Measurements from ENCODE around the gene TAPBPL. TPM values are rescaled to one million over a fixed set of nuclear protein-coding genes. Genes with fewer than 3 reads are reported as not detected.

Gene TAPBPL
- total and polyA plus RNA-seq, 2 of the 13 experiments (the other 11 are each of a cell fraction or from before 2014, with no cell fraction given), result 10.0 to 14.5 TPM

DNA sequence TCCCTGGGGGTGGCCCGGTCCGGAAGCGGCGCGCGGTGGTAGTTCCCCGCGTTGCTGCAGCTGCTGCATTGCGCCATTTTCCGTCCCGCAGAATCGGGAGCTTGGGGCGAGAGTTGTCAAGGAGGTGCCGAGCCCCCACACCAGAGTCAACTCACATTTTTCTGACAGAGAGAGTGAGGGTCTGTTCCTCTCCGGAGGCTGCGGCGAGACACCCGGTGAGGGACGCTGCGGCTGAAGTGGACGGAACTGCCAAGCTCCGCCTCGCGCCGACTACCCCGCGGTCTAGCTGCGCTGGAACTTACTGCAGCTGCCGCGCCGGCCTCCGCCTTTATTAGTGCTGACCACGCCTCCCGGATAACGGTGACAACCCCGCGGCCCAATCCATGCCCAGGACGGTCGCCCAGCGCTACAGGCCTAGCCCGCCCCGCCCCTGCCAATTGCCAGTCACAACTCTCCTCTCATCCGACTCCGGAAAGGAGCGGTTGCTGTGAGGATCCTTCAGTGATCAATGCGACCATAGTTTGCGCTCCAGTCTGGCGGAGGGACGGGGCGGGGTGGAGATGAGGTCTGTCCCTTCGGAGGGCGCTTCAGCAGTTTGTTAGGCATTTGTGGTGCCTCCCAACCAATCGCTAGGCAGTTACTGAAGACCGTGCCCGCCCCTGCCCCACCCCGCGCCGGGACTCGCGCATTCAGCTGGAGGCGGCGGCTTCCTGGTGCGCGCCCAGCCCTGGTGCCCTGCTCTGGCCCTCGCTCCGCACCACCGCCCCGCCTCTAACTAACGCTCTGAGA, 18.7 kb downstream of the TAPBPL start, which contains the start of gene VAMP1 (continued):
- TF ChIP-seq DNMT1 (CRISPR knock-in tag; IDR thresholded peaks at IDR 0.05) (peak; percentile 53; the same call in 1 of the 2 replicates), CENPT (CRISPR knock-in tag; IDR thresholded peaks at IDR 0.05; ENCODE audit: low read depth) (no peak), IKZF1 (IDR thresholded peaks at IDR 0.05) (no peak), TEAD2 (CRISPR knock-in tag; IDR thresholded peaks at IDR 0.05) (no peak), NFYB (CRISPR knock-in tag; IDR thresholded peaks at IDR 0.05) (peak; percentile 90), PHF21A (CRISPR knock-in tag; IDR thresholded peaks at IDR 0.05) (peak; percentile 78), ZNF563 (CRISPR knock-in tag; IDR thresholded peaks at IDR 0.05) (peak; percentile 79; the same call in 1 of the 2 replicates), ZNF451 (CRISPR knock-in tag; IDR thresholded peaks at IDR 0.05) (peak; percentile 48; the same call in 1 of the 2 replicates), PRMT3 (CRISPR knock-in tag; IDR thresholded peaks at IDR 0.05; ENCODE audit: borderline replicate concordance, low read depth) (peak; percentile 47; the same call in 1 of the 2 replicates), XRCC5 (optimal IDR thresholded peaks at IDR 0.05; ENCODE audit: low read length) (no peak), YEATS2 (CRISPR knock-in tag; IDR thresholded peaks at IDR 0.05; ENCODE audit: borderline replicate concordance) (peak; percentile 78; the same call in 1 of the 2 replicates), ZNF180 (CRISPR knock-in tag; IDR thresholded peaks at IDR 0.05; ENCODE audit: borderline replicate concordance, low read depth) (no peak), ATM (IDR thresholded peaks at IDR 0.05; ENCODE audit: borderline replicate concordance) (no peak), CHCHD3 (CRISPR knock-in tag; IDR thresholded peaks at IDR 0.05) (no peak), TBL1XR1 (IDR thresholded peaks at IDR 0.05; ENCODE audit: borderline replicate concordance, low read length, partially characterized antibody) (no peak), ZNF256 (CRISPR knock-in tag; conservative IDR thresholded peaks at IDR 0.05) (no peak; the same call in 1 of the 2 replicates), ZNF567 (CRISPR knock-in tag; IDR thresholded peaks at IDR 0.05; ENCODE audit: borderline replicate concordance) (no peak), SIX4 (CRISPR knock-in tag; IDR thresholded peaks at IDR 0.05) (peak; percentile 23; the same call in 1 of the 2 replicates)
- TF ChIP-seq, protein P1, sequence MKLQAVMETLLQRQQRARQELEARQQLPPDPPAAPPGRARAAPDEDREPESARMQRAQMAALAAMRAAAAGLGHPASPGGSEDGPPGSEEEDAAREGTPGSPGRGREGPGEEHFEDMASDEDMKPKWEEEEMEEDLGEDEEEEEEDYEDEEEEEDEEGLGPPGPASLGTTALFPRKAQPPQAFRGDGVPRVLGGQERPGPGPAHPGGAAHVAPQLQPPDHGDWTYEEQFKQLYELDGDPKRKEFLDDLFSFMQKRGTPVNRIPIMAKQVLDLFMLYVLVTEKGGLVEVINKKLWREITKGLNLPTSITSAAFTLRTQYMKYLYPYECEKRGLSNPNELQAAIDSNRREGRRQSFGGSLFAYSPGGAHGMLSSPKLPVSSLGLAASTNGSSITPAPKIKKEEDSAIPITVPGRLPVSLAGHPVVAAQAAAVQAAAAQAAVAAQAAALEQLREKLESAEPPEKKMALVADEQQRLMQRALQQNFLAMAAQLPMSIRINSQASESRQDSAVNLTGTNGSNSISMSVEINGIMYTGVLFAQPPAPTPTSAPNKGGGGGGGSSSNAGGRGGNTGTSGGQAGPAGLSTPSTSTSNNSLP (IDR thresholded peaks at IDR 0.05; ENCODE audit: low read depth, low read length), result no peak
- TF ChIP-seq, protein P2, sequence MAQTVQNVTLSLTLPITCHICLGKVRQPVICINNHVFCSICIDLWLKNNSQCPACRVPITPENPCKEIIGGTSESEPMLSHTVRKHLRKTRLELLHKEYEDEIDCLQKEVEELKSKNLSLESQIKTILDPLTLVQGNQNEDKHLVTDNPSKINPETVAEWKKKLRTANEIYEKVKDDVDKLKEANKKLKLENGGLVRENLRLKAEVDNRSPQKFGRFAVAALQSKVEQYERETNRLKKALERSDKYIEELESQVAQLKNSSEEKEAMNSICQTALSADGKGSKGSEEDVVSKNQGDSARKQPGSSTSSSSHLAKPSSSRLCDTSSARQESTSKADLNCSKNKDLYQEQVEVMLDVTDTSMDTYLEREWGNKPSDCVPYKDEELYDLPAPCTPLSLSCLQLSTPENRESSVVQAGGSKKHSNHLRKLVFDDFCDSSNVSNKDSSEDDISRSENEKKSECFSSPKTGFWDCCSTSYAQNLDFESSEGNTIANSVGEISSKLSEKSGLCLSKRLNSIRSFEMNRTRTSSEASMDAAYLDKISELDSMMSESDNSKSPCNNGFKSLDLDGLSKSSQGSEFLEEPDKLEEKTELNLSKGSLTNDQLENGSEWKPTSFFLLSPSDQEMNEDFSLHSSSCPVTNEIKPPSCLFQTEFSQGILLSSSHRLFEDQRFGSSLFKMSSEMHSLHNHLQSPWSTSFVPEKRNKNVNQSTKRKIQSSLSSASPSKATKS (CRISPR knock-in tag; IDR thresholded peaks at IDR 0.05), result no peak
- TF ChIP-seq, protein P3, sequence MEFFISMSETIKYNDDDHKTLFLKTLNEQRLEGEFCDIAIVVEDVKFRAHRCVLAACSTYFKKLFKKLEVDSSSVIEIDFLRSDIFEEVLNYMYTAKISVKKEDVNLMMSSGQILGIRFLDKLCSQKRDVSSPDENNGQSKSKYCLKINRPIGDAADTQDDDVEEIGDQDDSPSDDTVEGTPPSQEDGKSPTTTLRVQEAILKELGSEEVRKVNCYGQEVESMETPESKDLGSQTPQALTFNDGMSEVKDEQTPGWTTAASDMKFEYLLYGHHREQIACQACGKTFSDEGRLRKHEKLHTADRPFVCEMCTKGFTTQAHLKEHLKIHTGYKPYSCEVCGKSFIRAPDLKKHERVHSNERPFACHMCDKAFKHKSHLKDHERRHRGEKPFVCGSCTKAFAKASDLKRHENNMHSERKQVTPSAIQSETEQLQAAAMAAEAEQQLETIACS (CRISPR knock-in tag; IDR thresholded peaks at IDR 0.05), result peak; percentile 73
- TF ChIP-seq, protein P4, sequence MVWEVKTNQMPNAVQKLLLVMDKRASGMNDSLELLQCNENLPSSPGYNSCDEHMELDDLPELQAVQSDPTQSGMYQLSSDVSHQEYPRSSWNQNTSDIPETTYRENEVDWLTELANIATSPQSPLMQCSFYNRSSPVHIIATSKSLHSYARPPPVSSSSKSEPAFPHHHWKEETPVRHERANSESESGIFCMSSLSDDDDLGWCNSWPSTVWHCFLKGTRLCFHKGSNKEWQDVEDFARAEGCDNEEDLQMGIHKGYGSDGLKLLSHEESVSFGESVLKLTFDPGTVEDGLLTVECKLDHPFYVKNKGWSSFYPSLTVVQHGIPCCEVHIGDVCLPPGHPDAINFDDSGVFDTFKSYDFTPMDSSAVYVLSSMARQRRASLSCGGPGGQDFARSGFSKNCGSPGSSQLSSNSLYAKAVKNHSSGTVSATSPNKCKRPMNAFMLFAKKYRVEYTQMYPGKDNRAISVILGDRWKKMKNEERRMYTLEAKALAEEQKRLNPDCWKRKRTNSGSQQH (CRISPR knock-in tag; IDR thresholded peaks at IDR 0.05; ENCODE audit: low read depth), result peak; percentile 46; the same call in 1 of the 2 replicates
- TF ChIP-seq, protein P5, sequence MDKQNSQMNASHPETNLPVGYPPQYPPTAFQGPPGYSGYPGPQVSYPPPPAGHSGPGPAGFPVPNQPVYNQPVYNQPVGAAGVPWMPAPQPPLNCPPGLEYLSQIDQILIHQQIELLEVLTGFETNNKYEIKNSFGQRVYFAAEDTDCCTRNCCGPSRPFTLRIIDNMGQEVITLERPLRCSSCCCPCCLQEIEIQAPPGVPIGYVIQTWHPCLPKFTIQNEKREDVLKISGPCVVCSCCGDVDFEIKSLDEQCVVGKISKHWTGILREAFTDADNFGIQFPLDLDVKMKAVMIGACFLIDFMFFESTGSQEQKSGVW (CRISPR knock-in tag; IDR thresholded peaks at IDR 0.05; ENCODE audit: borderline replicate concordance), result no peak

All from HepG2 (cell line).